OCI-LY3 (cell line): ENCODE measurements around the gene ARID3C.
A peak's percentile ranks its signal among the peaks of the same experiment; 100 is the strongest.

Source experiments
- H2AFZ ChIP-seq: fragments of 200-600, 300-600 bp; shearing (Covaris generic); 2 replicates; pipeline ENCODE4 v1.6.0; 2014; ENCODE audit warnings: antibody characterized with exemption, low read depth, low read length
- H3K27ac ChIP-seq: fragments of 200-600, 300-600 bp; sonication (generic); 2 replicates; pipeline ENCODE4 v1.5.1; 2014; ENCODE audit warnings: mild to moderate bottlenecking, low read length, moderate library complexity, mixed read lengths
- H3K27me3 ChIP-seq: fragments of 200-600, 300-600 bp; sonication (generic); 2 replicates; pipeline ENCODE4 v1.6.1; 2014; ENCODE audit warnings: low read depth, low read length, mixed read lengths
- H3K36me3 ChIP-seq: fragments of 200-600, 300-600 bp; sonication (generic); replicated peaks from 2 replicates; pipeline ENCODE3; 2014; ENCODE audit warnings: low read depth, low read length, mixed read lengths
- H3K4me1 ChIP-seq: fragments of 300-600, 200-600 bp; sonication (generic); 2 replicates; pipeline ENCODE4 v1.6.1; 2014; ENCODE audit warnings: low read length, mixed read lengths
- H3K4me2 ChIP-seq: fragments of 200-600, 300-600 bp; sonication (generic); 2 replicates; pipeline ENCODE4 v1.6.1; 2014; ENCODE audit warnings: low read length, mixed read lengths
- H3K4me3 ChIP-seq: fragments of 300-600, 200-600 bp; sonication (generic); 2 replicates; pipeline ENCODE4 v1.5.1; 2014; ENCODE audit warnings: antibody characterized with exemption, mild to moderate bottlenecking, low read length, moderate library complexity
- H3K79me2 ChIP-seq: fragments of 300-600, 200-600 bp; shearing (Covaris generic); 2 replicates; pipeline ENCODE4 v1.6.1; 2014; ENCODE audit warnings: mild to moderate bottlenecking, low read length, mixed read lengths
- H3K9ac ChIP-seq: fragments of 300-600, 200-600 bp; shearing (Covaris generic); 2 replicates; pipeline ENCODE4 v1.6.0; 2014; ENCODE audit warnings: mild to moderate bottlenecking, low read length, moderate library complexity
- H3K9me3 ChIP-seq: fragments of 200-600, 300-600 bp; shearing (Covaris generic); 2 replicates; pipeline ENCODE4 v1.6.1; 2014; ENCODE audit warnings: low read length, mixed read lengths; ENCODE audit not compliant: insufficient read depth
- H4K20me1 ChIP-seq: fragments of 200-600, 300-600 bp; sonication (generic); 2 replicates; pipeline ENCODE4 v1.6.1; 2016; ENCODE audit warnings: low read length, mixed read lengths; ENCODE audit not compliant: insufficient read depth
- CTCF ChIP-seq: fragments of 200-600, 300-600 bp; sonication (generic); IDR thresholded peaks from 2 replicates; pipeline ENCODE4 v1.5.1; 2014; ENCODE audit warnings: antibody characterized with exemption, low read length, low read depth
- EZH2phosphoT487 ChIP-seq: fragments of 200-600 bp; shearing (Covaris generic); IDR thresholded peaks from 2 replicates; pipeline ENCODE4 v1.6.1; 2018; ENCODE audit warnings: antibody characterized with exemption, mixed run types, low read depth

Gene ARID3C

GRCh38 chr9:34607331-34607730 lies 21.5 kb downstream of the ARID3C start:
- no peak for TF ChIP-seq EZH2phosphoT487
- TF ChIP-seq CTCF = no peak
- H3K4me3 ChIP-seq = no peak overlapping the region
- no peak overlapping the region for H3K27ac ChIP-seq
- H3K4me2 ChIP-seq = no peak overlapping the region
- H3K27me3 ChIP-seq = peaks cover 8% of the 10 kb centered on the region; the same call in 1 of the 2 replicates
- no peak overlapping the region for H2AFZ ChIP-seq
- no peak overlapping the region for H3K9ac ChIP-seq
- H4K20me1 ChIP-seq = no peaks in the 10 kb centered on the region
- peaks cover 8% of the 10 kb centered on the region for H3K4me1 ChIP-seq
- H3K36me3 ChIP-seq = peaks cover 10% of the 10 kb centered on the region
- H3K79me2 ChIP-seq = peaks cover 13% of the 10 kb centered on the region
- H3K9me3 ChIP-seq = no peaks in the 10 kb centered on the region

GRCh38 chr9:34606905-34607304 lies 22.0 kb downstream of the ARID3C start:
- Histone ChIP-seq H3K36me3 (peaks cover 10% of the 10 kb centered on the region), H3K27me3 (peaks cover 8% of the 10 kb centered on the region; the same call in 1 of the 2 replicates), H3K79me2 (peaks cover 13% of the 10 kb centered on the region), H3K4me2 (no peak overlapping the region), H3K9ac (no peak overlapping the region), H3K4me1 (peaks cover 8% of the 10 kb centered on the region), H3K27ac (no peak overlapping the region), H3K9me3 (no peaks in the 10 kb centered on the region), H4K20me1 (no peaks in the 10 kb centered on the region), H3K4me3 (no peak overlapping the region), H2AFZ (no peak overlapping the region)
- TF ChIP-seq EZH2phosphoT487 (no peak), CTCF (no peak)

GRCh38 chr9:34606190-34606589 lies 22.7 kb downstream of the ARID3C start:
- Histone ChIP-seq H2AFZ (no peak overlapping the region), H3K36me3 (peaks cover 10% of the 10 kb centered on the region), H3K9ac (no peak overlapping the region), H4K20me1 (no peaks in the 10 kb centered on the region), H3K4me1 (peaks cover 7% of the 10 kb centered on the region), H3K27me3 (peaks cover 8% of the 10 kb centered on the region; the same call in 1 of the 2 replicates), H3K79me2 (peaks cover 6% of the 10 kb centered on the region), H3K27ac (no peak overlapping the region), H3K4me3 (no peak overlapping the region), H3K9me3 (no peaks in the 10 kb centered on the region), H3K4me2 (no peak overlapping the region)
- no peak for TF ChIP-seq EZH2phosphoT487
- no peak for TF ChIP-seq CTCF

GRCh38 chr9:34603610-34604231 lies 25.1 kb downstream of the ARID3C start:
- Histone ChIP-seq H3K27me3 (peaks cover 8% of the 10 kb centered on the region; the same call in 1 of the 2 replicates), H2AFZ (no peak overlapping the region), H3K79me2 (no peaks in the 10 kb centered on the region), H3K9me3 (no peaks in the 10 kb centered on the region), H3K36me3 (no peaks in the 10 kb centered on the region), H4K20me1 (no peaks in the 10 kb centered on the region), H3K27ac (no peak overlapping the region), H3K4me2 (no peak overlapping the region), H3K9ac (no peak overlapping the region), H3K4me1 (no peaks in the 10 kb centered on the region), H3K4me3 (no peak overlapping the region)
- TF ChIP-seq CTCF (peak; percentile 97), EZH2phosphoT487 (no peak)
